ENCODE results near the gene EMSY. TPM values are rescaled to one million over a fixed set of nuclear protein-coding genes. Genes with fewer than 3 reads are reported as not detected.

The EMSY gene
- total RNA-seq, 1 donor from 2014 or later, result 18.9 TPM

GRCh38 chr11:76589477-76589876, 144.7 kb downstream of the EMSY start:
- no peak for FAIRE-seq

GRCh38 chr11:76589964-76590950, 145.4 kb downstream of the EMSY start:
- FAIRE-seq (no peak), DNase-seq (ENCODE audit: low read depth) (no peak)
- no peaks in the 10 kb centered on the region for H3K27me3 ChIP-seq (ENCODE audit: insufficient read depth, low read length)
- H3K4me1 ChIP-seq (ENCODE audit: insufficient read depth, low read length), result no peaks in the 10 kb centered on the region
- H3K27me3 Mint-ChIP-seq (ENCODE audit: low read depth, unreplicated experiment), result peaks cover 9% of the 10 kb centered on the region
- no peak overlapping the region for H3K9ac ChIP-seq (ENCODE audit: low read length)
- H3K4me3 Mint-ChIP-seq (ENCODE audit: unreplicated experiment), result no peak overlapping the region
- peaks cover 2% of the 10 kb centered on the region for H3K9me3 Mint-ChIP-seq (ENCODE audit: unreplicated experiment)
- no peak overlapping the region for H3K4me2 ChIP-seq (ENCODE audit: low read length)
- H3K4me1 Mint-ChIP-seq (ENCODE audit: low read depth, unreplicated experiment), result no peaks in the 10 kb centered on the region
- H3K9me3 ChIP-seq (ENCODE audit: insufficient read depth, low read depth, low read length), result no peaks in the 10 kb centered on the region
- no peak overlapping the region for H3K27ac ChIP-seq (ENCODE audit: low read depth, low read length)
- H3K4me3 ChIP-seq (ENCODE audit: insufficient read depth, low read depth, low read length), result no peak overlapping the region
- no peak overlapping the region for H3K27ac Mint-ChIP-seq (ENCODE audit: unreplicated experiment)
- no peaks in the 10 kb centered on the region for H4K20me1 ChIP-seq (ENCODE audit: insufficient read depth, low read length)
- H2AFZ ChIP-seq (ENCODE audit: low read depth, low read length), result no peak overlapping the region
- TF ChIP-seq CTCF (IDR thresholded peaks at IDR 0.05; ENCODE audit: insufficient read depth, low read depth, low read length) (no peak), EZH2 (IDR thresholded peaks at IDR 0.05; ENCODE audit: insufficient read depth, low read length) (no peak)
- H3K36me3 ChIP-seq (ENCODE audit: insufficient read depth, low read length), result no peaks in the 10 kb centered on the region
- H3K79me2 ChIP-seq (ENCODE audit: insufficient read depth, low read length), result no peaks in the 10 kb centered on the region
- no peaks in the 10 kb centered on the region for H3K36me3 Mint-ChIP-seq (ENCODE audit: low read depth, unreplicated experiment)

More at GRCh38 chr11:76589477-76589876, 144.7 kb downstream of the EMSY start:
- Histone ChIP-seq H3K27me3 (ENCODE audit: insufficient read depth, low read length) (no peaks in the 10 kb centered on the region), H4K20me1 (ENCODE audit: insufficient read depth, low read length) (no peaks in the 10 kb centered on the region), H3K79me2 (ENCODE audit: insufficient read depth, low read length) (no peaks in the 10 kb centered on the region), H3K9ac (ENCODE audit: low read length) (no peak overlapping the region), H3K9me3 (ENCODE audit: insufficient read depth, low read depth, low read length) (no peaks in the 10 kb centered on the region), H2AFZ (ENCODE audit: low read depth, low read length) (no peak overlapping the region), H3K4me3 (ENCODE audit: insufficient read depth, low read depth, low read length) (no peak overlapping the region), H3K27ac (ENCODE audit: low read depth, low read length) (no peak overlapping the region), H3K36me3 (ENCODE audit: insufficient read depth, low read length) (no peaks in the 10 kb centered on the region), H3K4me2 (ENCODE audit: low read length) (no peak overlapping the region), H3K4me1 (ENCODE audit: insufficient read depth, low read length) (no peaks in the 10 kb centered on the region)
- no peak for TF ChIP-seq CTCF (IDR thresholded peaks at IDR 0.05; ENCODE audit: insufficient read depth, low read depth, low read length)
- TF ChIP-seq EZH2 (IDR thresholded peaks at IDR 0.05; ENCODE audit: insufficient read depth, low read length), result no peak
- no peak for DNase-seq (ENCODE audit: low read depth)
- no peak overlapping the region for H3K27ac Mint-ChIP-seq (ENCODE audit: unreplicated experiment)
- H3K27me3 Mint-ChIP-seq (ENCODE audit: low read depth, unreplicated experiment), result peaks cover 9% of the 10 kb centered on the region
- H3K36me3 Mint-ChIP-seq (ENCODE audit: low read depth, unreplicated experiment), result no peaks in the 10 kb centered on the region
- peaks cover 2% of the 10 kb centered on the region for H3K9me3 Mint-ChIP-seq (ENCODE audit: unreplicated experiment)
- no peaks in the 10 kb centered on the region for H3K4me1 Mint-ChIP-seq (ENCODE audit: low read depth, unreplicated experiment)
- H3K4me3 Mint-ChIP-seq (ENCODE audit: unreplicated experiment), result no peak overlapping the region

GRCh38 chr11:76591416-76591815, 146.6 kb downstream of the EMSY start:
- Histone ChIP-seq H3K4me2 (ENCODE audit: low read length) (no peak overlapping the region), H3K4me3 (ENCODE audit: insufficient read depth, low read depth, low read length) (no peak overlapping the region), H3K4me1 (ENCODE audit: insufficient read depth, low read length) (no peaks in the 10 kb centered on the region), H3K79me2 (ENCODE audit: insufficient read depth, low read length) (no peaks in the 10 kb centered on the region), H3K27me3 (ENCODE audit: insufficient read depth, low read length) (no peaks in the 10 kb centered on the region), H3K36me3 (ENCODE audit: insufficient read depth, low read length) (no peaks in the 10 kb centered on the region), H2AFZ (ENCODE audit: low read depth, low read length) (no peak overlapping the region), H4K20me1 (ENCODE audit: insufficient read depth, low read length) (no peaks in the 10 kb centered on the region), H3K9ac (ENCODE audit: low read length) (no peak overlapping the region), H3K27ac (ENCODE audit: low read depth, low read length) (no peak overlapping the region), H3K9me3 (ENCODE audit: insufficient read depth, low read depth, low read length) (no peaks in the 10 kb centered on the region)
- Mint-ChIP-seq H3K27me3 (ENCODE audit: low read depth, unreplicated experiment) (peaks cover 9% of the 10 kb centered on the region), H3K4me3 (ENCODE audit: unreplicated experiment) (no peak overlapping the region), H3K27ac (ENCODE audit: unreplicated experiment) (no peak overlapping the region), H3K4me1 (ENCODE audit: low read depth, unreplicated experiment) (no peaks in the 10 kb centered on the region), H3K36me3 (ENCODE audit: low read depth, unreplicated experiment) (no peaks in the 10 kb centered on the region), H3K9me3 (ENCODE audit: unreplicated experiment) (peaks cover 2% of the 10 kb centered on the region)
- no peak for DNase-seq (ENCODE audit: low read depth)
- FAIRE-seq, result no peak
- no peak for TF ChIP-seq EZH2 (IDR thresholded peaks at IDR 0.05; ENCODE audit: insufficient read depth, low read length)
- no peak for TF ChIP-seq CTCF (IDR thresholded peaks at IDR 0.05; ENCODE audit: insufficient read depth, low read depth, low read length)
